Measurements from ENCODE around the gene CD44. TPM values are rescaled to one million over a fixed set of nuclear protein-coding genes. Genes with fewer than 3 reads are reported as not detected.

The CD44 gene
- total RNA-seq, 2 experiments from 2014 or later = 518 to 534 TPM

- CTCF ChIA-PET = interaction anchor here (0.6 to 5.3 kb wide), 11 partner anchors 11 to 248 kb away, joined by 3 to 28 read pairs (median 5); partner anchors contain the start of gene CD44
These were observed 27.7 kb downstream of the CD44 start for GRCh38 chr11:35166369-35167360.

GRCh38 chr11:35167426-35167954, 28.5 kb downstream of the CD44 start:
- H3K27ac Mint-ChIP-seq = peak overlapping the region; percentile 96
- no peak overlapping the region for H3K4me3 Mint-ChIP-seq
- no peaks in the 10 kb centered on the region for H3K27me3 Mint-ChIP-seq
- CTCF ChIA-PET = interaction anchor here (0.6 to 3.0 kb wide), 9 partner anchors 10 to 249 kb away, joined by 3 to 13 read pairs (median 5); partner anchors contain the start of gene CD44
- POLR2A ChIA-PET = no interaction called here
- peaks cover 8% of the 10 kb centered on the region for H3K9me3 Mint-ChIP-seq
- peaks cover 83% of the 10 kb centered on the region for H3K36me3 Mint-ChIP-seq (ENCODE audit: low read depth)
- H3K4me1 Mint-ChIP-seq = peaks cover 100% of the 10 kb centered on the region
- DNase-seq = no peak

More at GRCh38 chr11:35166369-35167360, 27.7 kb downstream of the CD44 start:
- H3K4me1 Mint-ChIP-seq = peaks cover 100% of the 10 kb centered on the region
- H3K9me3 Mint-ChIP-seq = peaks cover 9% of the 10 kb centered on the region
- DNase-seq = peak; percentile 43
- H3K27ac Mint-ChIP-seq = peak overlapping the region; percentile 96
- H3K27me3 Mint-ChIP-seq = no peaks in the 10 kb centered on the region
- peak overlapping the region; percentile 65 for H3K4me3 Mint-ChIP-seq
- H3K36me3 Mint-ChIP-seq (ENCODE audit: low read depth) = peaks cover 83% of the 10 kb centered on the region
- POLR2A ChIA-PET = interaction anchor here (0.7 to 0.9 kb wide), 2 partner anchors 21 to 116 kb away, joined by 3 to 5 read pairs; no protein-coding TSS in a partner anchor

- POLR2A ChIA-PET = no interaction called here
- no peak for DNase-seq
- H3K4me1 Mint-ChIP-seq = peaks cover 100% of the 10 kb centered on the region
- peaks cover 78% of the 10 kb centered on the region for H3K36me3 Mint-ChIP-seq (ENCODE audit: low read depth)
- CTCF ChIA-PET = interaction anchor here (0.8 to 3.0 kb wide), 8 partner anchors 8 to 136 kb away, joined by 3 to 13 read pairs (median 4); no protein-coding TSS in a partner anchor
- H3K27me3 Mint-ChIP-seq = no peaks in the 10 kb centered on the region
- peaks cover 8% of the 10 kb centered on the region for H3K9me3 Mint-ChIP-seq
- peak overlapping the region; percentile 96 for H3K27ac Mint-ChIP-seq
- peak overlapping the region; percentile 4 for H3K4me3 Mint-ChIP-seq
These were observed 29.7 kb downstream of the CD44 start for GRCh38 chr11:35168671-35169070.

GRCh38 chr11:35169112-35169511, 30.1 kb downstream of the CD44 start:
- H3K9me3 Mint-ChIP-seq = peaks cover 8% of the 10 kb centered on the region
- ChIA-PET CTCF (interaction anchor here (0.8 to 3.0 kb wide), 4 partner anchors 9 to 64 kb away, joined by 3 to 13 read pairs (median 4); no protein-coding TSS in a partner anchor), POLR2A (no interaction called here)
- no peak for DNase-seq
- no peaks in the 10 kb centered on the region for H3K27me3 Mint-ChIP-seq
- peaks cover 100% of the 10 kb centered on the region for H3K4me1 Mint-ChIP-seq
- peaks cover 78% of the 10 kb centered on the region for H3K36me3 Mint-ChIP-seq (ENCODE audit: low read depth)
- H3K4me3 Mint-ChIP-seq = no peak overlapping the region
- H3K27ac Mint-ChIP-seq = peak overlapping the region; percentile 51

GRCh38 chr11:35169754-35170153, 30.8 kb downstream of the CD44 start:
- Mint-ChIP-seq H3K27ac (peak overlapping the region; percentile 51), H3K4me3 (no peak overlapping the region)

GRCh38 chr11:35170503-35170902, 31.5 kb downstream of the CD44 start:
- no peak overlapping the region for H3K4me3 Mint-ChIP-seq
- CTCF ChIA-PET = interaction anchor here (0.8 to 1.8 kb wide), 3 partner anchors 10 to 76 kb away, joined by 3 to 5 read pairs (median 4); no protein-coding TSS in a partner anchor
- H3K36me3 Mint-ChIP-seq (ENCODE audit: low read depth) = peaks cover 81% of the 10 kb centered on the region
- peak overlapping the region; percentile 73 for H3K27ac Mint-ChIP-seq
- H3K9me3 Mint-ChIP-seq = peaks cover 8% of the 10 kb centered on the region
- no peaks in the 10 kb centered on the region for H3K27me3 Mint-ChIP-seq
- POLR2A ChIA-PET = no interaction called here
- no peak for DNase-seq
- peaks cover 100% of the 10 kb centered on the region for H3K4me1 Mint-ChIP-seq

More at GRCh38 chr11:35169754-35170153, 30.8 kb downstream of the CD44 start:
- Mint-ChIP-seq H3K9me3 (peaks cover 8% of the 10 kb centered on the region), H3K36me3 (ENCODE audit: low read depth) (peaks cover 77% of the 10 kb centered on the region), H3K4me1 (peaks cover 100% of the 10 kb centered on the region), H3K27me3 (no peaks in the 10 kb centered on the region)
- ChIA-PET CTCF (interaction anchor here (1.8 to 3.0 kb wide), 2 partner anchors 8 to 9 kb away, joined by 4 to 13 read pairs; no protein-coding TSS in a partner anchor), POLR2A (no interaction called here)
- no peak for DNase-seq

GRCh38 chr11:35171226-35171625, 32.3 kb downstream of the CD44 start:
- H3K4me3 Mint-ChIP-seq = no peak overlapping the region
- H3K27ac Mint-ChIP-seq = peak overlapping the region; percentile 19
- CTCF ChIA-PET = interaction anchor here (1.9 to 2.1 kb wide), 2 partner anchors 9 to 12 kb away, joined by 5 to 8 read pairs; no protein-coding TSS in a partner anchor

GRCh38 chr11:35173011-35173511, 34.1 kb downstream of the CD44 start:
- POLR2A ChIA-PET = interaction anchor here (0.7 kb wide), 1 partner anchor 108 kb away, joined by 4 read pairs; no protein-coding TSS in a partner anchor
- peak overlapping the region; percentile 90 for H3K27ac Mint-ChIP-seq
- CTCF ChIA-PET = interaction anchor here (0.9 to 2.1 kb wide), 3 partner anchors 10 to 56 kb away, joined by 3 to 8 read pairs (median 3); no protein-coding TSS in a partner anchor
- peaks cover 81% of the 10 kb centered on the region for H3K36me3 Mint-ChIP-seq (ENCODE audit: low read depth)
- peaks cover 95% of the 10 kb centered on the region for H3K4me1 Mint-ChIP-seq
- no peak for DNase-seq
- peaks cover 8% of the 10 kb centered on the region for H3K9me3 Mint-ChIP-seq
- H3K4me3 Mint-ChIP-seq = peak overlapping the region; percentile 54
- H3K27me3 Mint-ChIP-seq = no peaks in the 10 kb centered on the region

More at GRCh38 chr11:35171226-35171625, 32.3 kb downstream of the CD44 start:
- H3K36me3 Mint-ChIP-seq (ENCODE audit: low read depth) = peaks cover 82% of the 10 kb centered on the region
- H3K27me3 Mint-ChIP-seq = no peaks in the 10 kb centered on the region
- no peak for DNase-seq
- POLR2A ChIA-PET = no interaction called here
- H3K9me3 Mint-ChIP-seq = peaks cover 8% of the 10 kb centered on the region
- H3K4me1 Mint-ChIP-seq = peaks cover 95% of the 10 kb centered on the region

- ChIA-PET CTCF (interaction anchor here (0.9 to 1.2 kb wide), 3 partner anchors 57 to 167 kb away, joined by 3 read pairs; no protein-coding TSS in a partner anchor), POLR2A (interaction anchor here (1.2 kb wide), 1 partner anchor 34 kb away, joined by 3 read pairs; no protein-coding TSS in a partner anchor)
- peaks cover 95% of the 10 kb centered on the region for H3K4me1 Mint-ChIP-seq
- peaks cover 8% of the 10 kb centered on the region for H3K9me3 Mint-ChIP-seq
- H3K4me3 Mint-ChIP-seq = peak overlapping the region; percentile 54
- peak overlapping the region; percentile 90 for H3K27ac Mint-ChIP-seq
- H3K27me3 Mint-ChIP-seq = no peaks in the 10 kb centered on the region
- DNase-seq = peak; percentile 27
- peaks cover 81% of the 10 kb centered on the region for H3K36me3 Mint-ChIP-seq (ENCODE audit: low read depth)
These were observed 34.9 kb downstream of the CD44 start for GRCh38 chr11:35173616-35174566.

- no peak overlapping the region for H3K4me3 Mint-ChIP-seq
- H3K27me3 Mint-ChIP-seq = no peaks in the 10 kb centered on the region
- peak overlapping the region; percentile 90 for H3K27ac Mint-ChIP-seq
- H3K36me3 Mint-ChIP-seq (ENCODE audit: low read depth) = peaks cover 81% of the 10 kb centered on the region
- DNase-seq = no peak
- peaks cover 8% of the 10 kb centered on the region for H3K9me3 Mint-ChIP-seq
- H3K4me1 Mint-ChIP-seq = peaks cover 95% of the 10 kb centered on the region
- CTCF ChIA-PET = interaction anchor here (0.9 to 1.2 kb wide), 4 partner anchors 12 to 176 kb away, joined by 3 read pairs; no protein-coding TSS in a partner anchor
- POLR2A ChIA-PET = interaction anchor here (1.2 kb wide), 1 partner anchor 34 kb away, joined by 3 read pairs; no protein-coding TSS in a partner anchor
These were observed 35.7 kb downstream of the CD44 start for GRCh38 chr11:35174666-35175065.

GRCh38 chr11:35177370-35177769, 38.4 kb downstream of the CD44 start:
- H3K9me3 Mint-ChIP-seq = peaks cover 2% of the 10 kb centered on the region
- peak overlapping the region; percentile 15 for H3K4me3 Mint-ChIP-seq
- peaks cover 89% of the 10 kb centered on the region for H3K4me1 Mint-ChIP-seq
- H3K36me3 Mint-ChIP-seq (ENCODE audit: low read depth) = peaks cover 77% of the 10 kb centered on the region
- peak; percentile 82 for DNase-seq
- no peaks in the 10 kb centered on the region for H3K27me3 Mint-ChIP-seq
- ChIA-PET POLR2A (interaction anchor here (0.5 to 0.6 kb wide), 2 partner anchors 54 to 220 kb away, joined by 3 read pairs; no protein-coding TSS in a partner anchor), CTCF (interaction anchor here (1.0 to 3.1 kb wide), 10 partner anchors 9 to 180 kb away, joined by 3 to 13 read pairs (median 3); no protein-coding TSS in a partner anchor)
- H3K27ac Mint-ChIP-seq = peak overlapping the region; percentile 90

Measured in activated CD4-positive, alpha-beta T cell treated with anti-CD3 and anti-CD28 coated beads, Interleukin-2, amount 10 ng/mL, durations not matched to agents 7 days and 5 days (primary cell).